ENCODE measurements around the gene DOCK7. TPM values are rescaled to one million over a fixed set of nuclear protein-coding genes. Genes with fewer than 3 reads are reported as not detected.
A peak's percentile ranks its signal among the peaks of the same experiment; 100 is the strongest.

The DOCK7 gene
- total RNA-seq, 1 donor from 2014 or later, result 20.8 TPM

GRCh38 chr1:62513013-62513412 is 175.2 kb downstream of the DOCK7 start:
- Histone ChIP-seq H3K27me3 (ENCODE audit: control insufficient read depth, insufficient read depth, low read length) (no peaks in the 10 kb centered on the region), H3K4me3 (ENCODE audit: low read depth, low read length) (no peak overlapping the region)
- FAIRE-seq, result no peak

DNA sequence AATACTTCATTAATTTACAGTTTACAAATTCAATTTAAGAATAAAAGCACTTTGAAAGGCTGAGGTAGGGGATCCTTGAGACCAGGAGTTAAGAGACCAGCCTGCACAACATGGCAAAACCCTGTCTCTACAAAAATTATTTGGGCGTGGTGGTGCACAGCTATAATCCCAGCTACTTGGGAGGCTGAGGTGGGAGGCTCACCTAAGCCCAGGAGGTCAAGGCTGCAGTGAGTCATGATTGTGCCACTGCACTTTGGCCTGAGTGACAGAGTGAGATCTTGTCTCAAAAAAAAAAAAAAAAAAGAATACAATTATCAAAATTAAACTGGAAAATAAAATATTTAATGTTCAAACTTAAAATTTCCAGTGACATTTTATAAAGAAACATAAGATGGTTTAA is 179.2 kb downstream of the DOCK7 start:
- DNase-seq (ENCODE audit: low read depth) (no peak), FAIRE-seq (no peak)
- H3K36me3 ChIP-seq (ENCODE audit: control insufficient read depth, insufficient read depth, low read length), result peaks cover 1% of the 10 kb centered on the region
- H3K4me3 ChIP-seq (ENCODE audit: low read depth, low read length), result no peak overlapping the region
- TF ChIP-seq, protein P1, sequence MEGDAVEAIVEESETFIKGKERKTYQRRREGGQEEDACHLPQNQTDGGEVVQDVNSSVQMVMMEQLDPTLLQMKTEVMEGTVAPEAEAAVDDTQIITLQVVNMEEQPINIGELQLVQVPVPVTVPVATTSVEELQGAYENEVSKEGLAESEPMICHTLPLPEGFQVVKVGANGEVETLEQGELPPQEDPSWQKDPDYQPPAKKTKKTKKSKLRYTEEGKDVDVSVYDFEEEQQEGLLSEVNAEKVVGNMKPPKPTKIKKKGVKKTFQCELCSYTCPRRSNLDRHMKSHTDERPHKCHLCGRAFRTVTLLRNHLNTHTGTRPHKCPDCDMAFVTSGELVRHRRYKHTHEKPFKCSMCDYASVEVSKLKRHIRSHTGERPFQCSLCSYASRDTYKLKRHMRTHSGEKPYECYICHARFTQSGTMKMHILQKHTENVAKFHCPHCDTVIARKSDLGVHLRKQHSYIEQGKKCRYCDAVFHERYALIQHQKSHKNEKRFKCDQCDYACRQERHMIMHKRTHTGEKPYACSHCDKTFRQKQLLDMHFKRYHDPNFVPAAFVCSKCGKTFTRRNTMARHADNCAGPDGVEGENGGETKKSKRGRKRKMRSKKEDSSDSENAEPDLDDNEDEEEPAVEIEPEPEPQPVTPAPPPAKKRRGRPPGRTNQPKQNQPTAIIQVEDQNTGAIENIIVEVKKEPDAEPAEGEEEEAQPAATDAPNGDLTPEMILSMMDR (IDR thresholded peaks at IDR 0.05; ENCODE audit: insufficient read depth, low read length, severe bottlenecking), result no peak
- no peaks in the 10 kb centered on the region for H3K27me3 ChIP-seq (ENCODE audit: control insufficient read depth, insufficient read depth, low read length)

More at GRCh38 chr1:62513013-62513412, 175.2 kb downstream of the DOCK7 start:
- no peak for DNase-seq (ENCODE audit: low read depth)
- TF ChIP-seq, protein P1 (IDR thresholded peaks at IDR 0.05; ENCODE audit: insufficient read depth, low read length, severe bottlenecking), result no peak
- no peaks in the 10 kb centered on the region for H3K36me3 ChIP-seq (ENCODE audit: control insufficient read depth, insufficient read depth, low read length)

DNA sequence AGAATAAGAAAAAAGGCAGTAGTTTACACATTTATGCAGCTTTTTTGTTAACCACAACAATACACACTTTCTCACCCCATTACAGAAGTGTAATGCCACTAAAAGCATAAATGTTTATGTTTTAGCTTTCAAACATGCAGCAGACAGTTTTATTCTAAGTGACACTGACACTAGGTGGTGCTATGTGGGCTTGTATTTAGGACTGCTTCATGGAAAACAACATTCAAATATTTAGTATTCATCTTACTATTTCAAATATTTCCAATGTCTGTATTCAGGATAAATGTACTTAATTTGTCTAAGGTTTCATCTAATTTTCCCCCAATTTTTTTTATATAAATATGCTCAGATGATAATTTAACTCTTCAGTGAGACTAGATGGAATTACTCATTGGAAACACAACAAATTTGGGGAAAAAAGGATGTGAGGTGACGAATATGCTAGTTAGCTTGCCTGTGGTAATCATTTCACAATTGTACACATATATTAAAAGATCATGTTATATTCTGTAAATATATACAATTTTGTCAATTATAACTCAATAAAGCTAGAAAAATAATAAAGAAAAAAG is 179.9 kb downstream of the DOCK7 start:
- FAIRE-seq, result no peak
- H3K4me3 ChIP-seq (ENCODE audit: low read depth, low read length), result no peak overlapping the region
- TF ChIP-seq, protein P1 (IDR thresholded peaks at IDR 0.05; ENCODE audit: insufficient read depth, low read length, severe bottlenecking), result peak; percentile 35
- peak; percentile 50 for DNase-seq (ENCODE audit: low read depth)
- H3K27me3 ChIP-seq (ENCODE audit: control insufficient read depth, insufficient read depth, low read length), result no peaks in the 10 kb centered on the region
- H3K36me3 ChIP-seq (ENCODE audit: control insufficient read depth, insufficient read depth, low read length), result peaks cover 1% of the 10 kb centered on the region

DNA sequence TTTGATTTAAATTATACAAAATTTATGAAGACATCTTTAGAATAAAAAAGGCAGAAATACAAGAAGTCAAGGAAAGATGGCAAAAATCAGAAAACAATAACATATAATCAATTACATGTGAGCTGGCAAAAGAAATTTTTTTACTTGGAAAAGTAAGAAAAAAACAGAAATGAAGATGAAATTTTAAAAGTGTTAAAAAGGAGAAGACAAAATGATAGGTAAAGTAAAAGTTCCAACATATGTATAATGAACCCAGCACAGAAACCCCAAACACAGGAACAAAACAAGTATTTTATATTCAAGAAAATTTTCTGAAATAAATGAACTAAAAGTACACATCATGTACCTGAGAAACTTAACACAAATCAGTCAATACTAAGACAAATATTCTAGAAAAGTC is 188.0 kb downstream of the DOCK7 start:
- DNase-seq (ENCODE audit: low read depth), result no peak
- Histone ChIP-seq H3K36me3 (ENCODE audit: control insufficient read depth, insufficient read depth, low read length) (peaks cover 1% of the 10 kb centered on the region), H3K4me3 (ENCODE audit: low read depth, low read length) (no peak overlapping the region), H3K27me3 (ENCODE audit: control insufficient read depth, insufficient read depth, low read length) (no peaks in the 10 kb centered on the region)
- no peak for FAIRE-seq
- TF ChIP-seq, protein P1 (IDR thresholded peaks at IDR 0.05; ENCODE audit: insufficient read depth, low read length, severe bottlenecking), result no peak

DNA sequence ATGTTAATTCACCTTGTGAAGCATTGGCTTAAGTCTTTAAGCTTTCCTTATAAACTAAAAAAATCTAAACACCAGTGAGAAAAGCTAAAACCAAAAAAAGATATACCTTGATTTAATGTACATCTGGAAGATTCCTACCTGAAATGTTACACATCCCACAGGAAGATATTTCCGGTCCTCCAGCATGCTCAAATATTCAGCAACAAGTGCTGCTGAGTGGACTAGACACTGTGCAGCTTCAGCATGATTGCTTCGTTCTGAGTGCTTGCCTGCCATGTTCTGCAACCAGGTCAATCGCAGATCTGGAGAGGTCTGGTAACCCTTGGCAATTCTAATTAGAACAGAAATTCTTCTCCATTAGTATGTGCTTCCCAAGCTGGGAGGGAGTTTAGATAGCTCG is 194.0 kb downstream of the DOCK7 start:
- H3K27me3 ChIP-seq (ENCODE audit: control insufficient read depth, insufficient read depth, low read length), result no peaks in the 10 kb centered on the region
- FAIRE-seq (no peak), DNase-seq (ENCODE audit: low read depth) (no peak)
- no peak overlapping the region for H3K4me3 ChIP-seq (ENCODE audit: low read depth, low read length)
- TF ChIP-seq, protein P1 (IDR thresholded peaks at IDR 0.05; ENCODE audit: insufficient read depth, low read length, severe bottlenecking), result no peak
- no peaks in the 10 kb centered on the region for H3K36me3 ChIP-seq (ENCODE audit: control insufficient read depth, insufficient read depth, low read length)

DNA sequence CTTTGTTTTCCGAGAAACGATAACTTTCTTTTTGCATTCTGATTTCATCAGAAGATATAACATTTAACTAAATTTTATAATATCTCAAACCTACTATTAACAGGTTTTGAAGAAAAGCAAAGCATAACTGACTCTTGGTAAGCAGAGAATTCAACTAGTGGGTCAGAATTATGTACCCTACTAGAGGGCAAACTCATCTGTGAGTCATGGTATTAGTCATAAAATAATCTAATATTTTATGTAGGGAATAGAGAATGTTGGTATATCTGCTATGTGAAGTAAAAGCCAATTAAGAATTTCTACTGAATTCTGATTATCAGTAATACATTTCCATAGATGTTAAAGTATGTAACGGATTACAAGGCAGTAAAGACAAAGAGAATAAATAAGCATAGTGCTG is 194.5 kb downstream of the DOCK7 start:
- TF ChIP-seq, protein P1 (IDR thresholded peaks at IDR 0.05; ENCODE audit: insufficient read depth, low read length, severe bottlenecking), result no peak
- Histone ChIP-seq H3K4me3 (ENCODE audit: low read depth, low read length) (no peak overlapping the region), H3K27me3 (ENCODE audit: control insufficient read depth, insufficient read depth, low read length) (no peaks in the 10 kb centered on the region), H3K36me3 (ENCODE audit: control insufficient read depth, insufficient read depth, low read length) (no peaks in the 10 kb centered on the region)
- DNase-seq (ENCODE audit: low read depth), result peak; percentile 62
- no peak for FAIRE-seq
